Measurements from ENCODE around the gene RPS26. TPM values are rescaled to one million over a fixed set of nuclear protein-coding genes. Genes with fewer than 3 reads are reported as not detected.

The RPS26 gene
- total and polyA plus RNA-seq, 2 of the 13 experiments (the other 11 are each of a cell fraction or from before 2014, with no cell fraction given): 150 to 421 TPM

DNA sequence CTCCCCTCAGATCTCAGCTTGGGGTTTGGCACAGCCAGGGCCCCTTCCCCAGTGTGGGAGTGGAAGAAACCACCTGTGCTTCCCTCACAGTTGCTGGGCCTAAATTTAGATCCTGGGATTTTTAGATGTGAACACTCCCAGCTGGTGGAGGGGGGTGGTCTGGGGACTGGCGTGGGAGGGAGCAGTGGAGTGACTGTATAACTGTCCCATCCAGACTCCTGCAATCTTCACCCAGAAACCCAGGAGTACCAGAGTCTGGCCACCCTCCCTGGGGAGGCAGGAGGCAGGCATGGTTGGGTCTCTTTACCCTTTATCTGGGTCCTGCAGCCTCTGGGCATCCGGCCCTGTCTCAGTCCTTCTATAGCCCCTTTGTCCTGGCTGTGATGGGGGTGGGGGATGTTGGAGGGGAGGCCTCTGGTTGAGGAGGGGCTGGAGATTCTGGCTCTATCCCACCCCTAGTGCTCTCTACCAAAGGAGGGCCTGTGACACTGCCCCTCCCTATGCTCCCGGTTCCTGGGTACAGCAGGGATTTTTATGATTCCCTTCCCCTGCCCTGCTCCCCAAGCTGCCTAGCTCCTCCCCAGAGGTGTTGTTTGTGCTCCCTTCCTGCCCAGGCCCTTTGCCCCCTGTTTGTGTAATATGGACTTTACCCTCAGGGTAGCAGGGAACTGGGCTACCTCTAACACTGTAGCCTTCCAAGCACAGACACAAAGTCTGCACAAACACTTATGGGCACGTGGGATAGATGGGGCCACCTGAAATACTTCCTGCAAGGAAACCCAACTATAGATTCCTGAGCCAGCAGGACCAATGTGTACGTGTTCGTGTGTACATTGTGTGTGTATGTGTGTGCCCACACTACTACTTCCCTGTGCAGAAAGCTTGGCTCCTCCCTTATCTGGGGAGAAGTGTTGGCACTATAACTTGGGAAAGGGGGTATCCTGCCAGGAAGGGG, 40.0 kb downstream of the RPS26 start (continued):
- peak; percentile 90 for TF ChIP-seq RERE (CRISPR knock-in tag; IDR thresholded peaks at IDR 0.05; ENCODE audit: low read depth)
- no peak for TF ChIP-seq CERS6 (CRISPR knock-in tag; IDR thresholded peaks at IDR 0.05)
- TF ChIP-seq NCOA5 (CRISPR knock-in tag; IDR thresholded peaks at IDR 0.05): no peak
- TF ChIP-seq CEBPG (CRISPR knock-in tag; IDR thresholded peaks at IDR 0.05): peak; percentile 93
- TF ChIP-seq, protein P1, sequence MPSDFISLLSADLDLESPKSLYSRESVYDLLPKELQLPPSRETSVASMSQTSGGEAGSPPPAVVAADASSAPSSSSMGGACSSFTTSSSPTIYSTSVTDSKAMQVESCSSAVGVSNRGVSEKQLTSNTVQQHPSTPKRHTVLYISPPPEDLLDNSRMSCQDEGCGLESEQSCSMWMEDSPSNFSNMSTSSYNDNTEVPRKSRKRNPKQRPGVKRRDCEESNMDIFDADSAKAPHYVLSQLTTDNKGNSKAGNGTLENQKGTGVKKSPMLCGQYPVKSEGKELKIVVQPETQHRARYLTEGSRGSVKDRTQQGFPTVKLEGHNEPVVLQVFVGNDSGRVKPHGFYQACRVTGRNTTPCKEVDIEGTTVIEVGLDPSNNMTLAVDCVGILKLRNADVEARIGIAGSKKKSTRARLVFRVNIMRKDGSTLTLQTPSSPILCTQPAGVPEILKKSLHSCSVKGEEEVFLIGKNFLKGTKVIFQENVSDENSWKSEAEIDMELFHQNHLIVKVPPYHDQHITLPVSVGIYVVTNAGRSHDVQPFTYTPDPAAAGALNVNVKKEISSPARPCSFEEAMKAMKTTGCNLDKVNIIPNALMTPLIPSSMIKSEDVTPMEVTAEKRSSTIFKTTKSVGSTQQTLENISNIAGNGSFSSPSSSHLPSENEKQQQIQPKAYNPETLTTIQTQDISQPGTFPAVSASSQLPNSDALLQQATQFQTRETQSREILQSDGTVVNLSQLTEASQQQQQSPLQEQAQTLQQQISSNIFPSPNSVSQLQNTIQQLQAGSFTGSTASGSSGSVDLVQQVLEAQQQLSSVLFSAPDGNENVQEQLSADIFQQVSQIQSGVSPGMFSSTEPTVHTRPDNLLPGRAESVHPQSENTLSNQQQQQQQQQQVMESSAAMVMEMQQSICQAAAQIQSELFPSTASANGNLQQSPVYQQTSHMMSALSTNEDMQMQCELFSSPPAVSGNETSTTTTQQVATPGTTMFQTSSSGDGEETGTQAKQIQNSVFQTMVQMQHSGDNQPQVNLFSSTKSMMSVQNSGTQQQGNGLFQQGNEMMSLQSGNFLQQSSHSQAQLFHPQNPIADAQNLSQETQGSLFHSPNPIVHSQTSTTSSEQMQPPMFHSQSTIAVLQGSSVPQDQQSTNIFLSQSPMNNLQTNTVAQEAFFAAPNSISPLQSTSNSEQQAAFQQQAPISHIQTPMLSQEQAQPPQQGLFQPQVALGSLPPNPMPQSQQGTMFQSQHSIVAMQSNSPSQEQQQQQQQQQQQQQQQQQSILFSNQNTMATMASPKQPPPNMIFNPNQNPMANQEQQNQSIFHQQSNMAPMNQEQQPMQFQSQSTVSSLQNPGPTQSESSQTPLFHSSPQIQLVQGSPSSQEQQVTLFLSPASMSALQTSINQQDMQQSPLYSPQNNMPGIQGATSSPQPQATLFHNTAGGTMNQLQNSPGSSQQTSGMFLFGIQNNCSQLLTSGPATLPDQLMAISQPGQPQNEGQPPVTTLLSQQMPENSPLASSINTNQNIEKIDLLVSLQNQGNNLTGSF (CRISPR knock-in tag; IDR thresholded peaks at IDR 0.05): no peak
- TF ChIP-seq, protein P2, sequence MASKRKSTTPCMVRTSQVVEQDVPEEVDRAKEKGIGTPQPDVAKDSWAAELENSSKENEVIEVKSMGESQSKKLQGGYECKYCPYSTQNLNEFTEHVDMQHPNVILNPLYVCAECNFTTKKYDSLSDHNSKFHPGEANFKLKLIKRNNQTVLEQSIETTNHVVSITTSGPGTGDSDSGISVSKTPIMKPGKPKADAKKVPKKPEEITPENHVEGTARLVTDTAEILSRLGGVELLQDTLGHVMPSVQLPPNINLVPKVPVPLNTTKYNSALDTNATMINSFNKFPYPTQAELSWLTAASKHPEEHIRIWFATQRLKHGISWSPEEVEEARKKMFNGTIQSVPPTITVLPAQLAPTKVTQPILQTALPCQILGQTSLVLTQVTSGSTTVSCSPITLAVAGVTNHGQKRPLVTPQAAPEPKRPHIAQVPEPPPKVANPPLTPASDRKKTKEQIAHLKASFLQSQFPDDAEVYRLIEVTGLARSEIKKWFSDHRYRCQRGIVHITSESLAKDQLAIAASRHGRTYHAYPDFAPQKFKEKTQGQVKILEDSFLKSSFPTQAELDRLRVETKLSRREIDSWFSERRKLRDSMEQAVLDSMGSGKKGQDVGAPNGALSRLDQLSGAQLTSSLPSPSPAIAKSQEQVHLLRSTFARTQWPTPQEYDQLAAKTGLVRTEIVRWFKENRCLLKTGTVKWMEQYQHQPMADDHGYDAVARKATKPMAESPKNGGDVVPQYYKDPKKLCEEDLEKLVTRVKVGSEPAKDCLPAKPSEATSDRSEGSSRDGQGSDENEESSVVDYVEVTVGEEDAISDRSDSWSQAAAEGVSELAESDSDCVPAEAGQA (IDR thresholded peaks at IDR 0.05; ENCODE audit: low read depth): peak; percentile 68
- TF ChIP-seq, protein P2 (CRISPR knock-in tag; IDR thresholded peaks at IDR 0.05; ENCODE audit: borderline replicate concordance): no peak
